ENCODE data around the gene BCAN.

DNA sequence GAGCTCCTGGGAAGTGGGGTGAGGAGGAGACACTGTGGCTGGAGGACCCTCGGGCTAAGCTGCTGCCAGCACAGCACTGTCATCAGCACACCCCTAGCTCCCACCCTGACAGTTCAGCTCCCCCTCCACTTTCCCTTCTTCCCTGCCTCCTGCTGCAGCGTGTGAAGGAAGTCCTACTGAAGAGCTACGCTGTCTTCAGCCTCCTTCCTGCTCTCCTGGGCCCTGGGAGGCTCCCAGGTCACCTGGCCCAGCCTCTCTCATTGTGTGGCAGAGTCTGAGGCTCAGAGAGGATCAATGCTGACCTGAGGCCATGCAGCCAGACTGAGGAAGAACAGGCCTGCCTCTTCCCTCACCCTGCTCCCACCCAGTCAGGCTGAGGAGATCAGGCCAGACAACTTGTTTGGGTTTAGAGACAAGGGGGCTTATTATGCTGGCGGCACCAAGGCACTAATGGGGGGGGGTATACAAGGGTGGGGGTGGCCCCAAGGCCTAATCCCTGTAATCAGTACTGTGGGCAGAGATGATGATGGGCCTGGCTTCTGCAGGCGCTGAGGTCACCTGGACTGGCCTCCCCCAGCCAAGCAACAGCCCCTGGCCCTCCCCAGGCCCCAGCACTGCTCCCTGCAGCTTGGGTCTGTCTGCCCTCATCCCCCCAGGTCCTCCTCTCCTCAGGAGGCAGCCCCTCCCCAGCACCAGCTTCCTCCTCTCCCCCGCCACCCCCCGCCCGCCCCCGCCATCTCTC lies 26.2 kb downstream of the BCAN start:
- TF ChIP-seq, protein P1, sequence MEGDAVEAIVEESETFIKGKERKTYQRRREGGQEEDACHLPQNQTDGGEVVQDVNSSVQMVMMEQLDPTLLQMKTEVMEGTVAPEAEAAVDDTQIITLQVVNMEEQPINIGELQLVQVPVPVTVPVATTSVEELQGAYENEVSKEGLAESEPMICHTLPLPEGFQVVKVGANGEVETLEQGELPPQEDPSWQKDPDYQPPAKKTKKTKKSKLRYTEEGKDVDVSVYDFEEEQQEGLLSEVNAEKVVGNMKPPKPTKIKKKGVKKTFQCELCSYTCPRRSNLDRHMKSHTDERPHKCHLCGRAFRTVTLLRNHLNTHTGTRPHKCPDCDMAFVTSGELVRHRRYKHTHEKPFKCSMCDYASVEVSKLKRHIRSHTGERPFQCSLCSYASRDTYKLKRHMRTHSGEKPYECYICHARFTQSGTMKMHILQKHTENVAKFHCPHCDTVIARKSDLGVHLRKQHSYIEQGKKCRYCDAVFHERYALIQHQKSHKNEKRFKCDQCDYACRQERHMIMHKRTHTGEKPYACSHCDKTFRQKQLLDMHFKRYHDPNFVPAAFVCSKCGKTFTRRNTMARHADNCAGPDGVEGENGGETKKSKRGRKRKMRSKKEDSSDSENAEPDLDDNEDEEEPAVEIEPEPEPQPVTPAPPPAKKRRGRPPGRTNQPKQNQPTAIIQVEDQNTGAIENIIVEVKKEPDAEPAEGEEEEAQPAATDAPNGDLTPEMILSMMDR (IDR thresholded peaks at IDR 0.05) = no peak
- TF ChIP-seq POLR2A (IDR thresholded peaks at IDR 0.05) = no peak
